ENCODE data around the gene DNAH1.

Gene DNAH1

DNA sequence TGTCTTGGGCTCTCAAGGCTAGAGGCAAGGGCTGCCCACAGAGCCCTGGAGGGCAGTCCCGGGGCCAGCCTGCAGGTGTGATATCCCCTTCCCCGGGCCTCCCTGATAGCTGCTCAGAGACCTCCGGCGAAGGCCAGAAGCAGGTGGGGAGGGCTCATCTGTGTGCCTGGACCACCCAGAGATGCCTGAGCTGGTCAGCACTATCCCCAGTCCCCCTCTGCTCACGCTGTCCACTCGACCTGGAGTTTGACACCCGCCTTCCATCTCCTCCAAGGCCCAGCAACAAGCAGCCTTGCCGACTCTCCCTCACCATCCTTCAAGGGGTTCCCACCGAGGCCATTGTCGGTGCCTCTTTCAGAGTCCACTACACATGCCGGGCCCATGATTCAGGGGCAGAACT lies 39.4 kb downstream of the DNAH1 start:
- in situ Hi-C loops (cut with MboI; ENCODE audit: low sequenced_read_pairs) = no loop called here

DNA sequence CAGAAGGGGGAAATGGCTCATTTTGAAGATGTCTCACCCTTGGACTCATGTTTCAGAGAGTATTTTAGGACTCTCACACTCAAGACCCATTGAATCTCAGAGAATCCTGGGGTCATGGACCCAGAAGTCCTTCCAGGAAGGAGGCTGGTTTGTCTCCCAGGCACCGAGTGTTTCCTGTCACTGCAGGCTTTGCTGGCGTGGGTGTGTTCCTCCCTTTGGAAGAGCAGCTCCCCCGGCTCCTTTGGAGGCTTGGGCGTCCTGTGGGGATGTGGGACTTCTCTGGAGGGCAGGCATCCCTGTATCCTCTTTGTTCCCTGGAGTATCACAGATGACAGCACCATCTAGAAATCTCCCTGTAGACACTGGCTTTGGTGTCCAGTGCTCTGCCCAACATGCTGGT lies 40.0 kb downstream of the DNAH1 start:
- in situ Hi-C loops (cut with MboI; ENCODE audit: low sequenced_read_pairs) = no loop called here

DNA sequence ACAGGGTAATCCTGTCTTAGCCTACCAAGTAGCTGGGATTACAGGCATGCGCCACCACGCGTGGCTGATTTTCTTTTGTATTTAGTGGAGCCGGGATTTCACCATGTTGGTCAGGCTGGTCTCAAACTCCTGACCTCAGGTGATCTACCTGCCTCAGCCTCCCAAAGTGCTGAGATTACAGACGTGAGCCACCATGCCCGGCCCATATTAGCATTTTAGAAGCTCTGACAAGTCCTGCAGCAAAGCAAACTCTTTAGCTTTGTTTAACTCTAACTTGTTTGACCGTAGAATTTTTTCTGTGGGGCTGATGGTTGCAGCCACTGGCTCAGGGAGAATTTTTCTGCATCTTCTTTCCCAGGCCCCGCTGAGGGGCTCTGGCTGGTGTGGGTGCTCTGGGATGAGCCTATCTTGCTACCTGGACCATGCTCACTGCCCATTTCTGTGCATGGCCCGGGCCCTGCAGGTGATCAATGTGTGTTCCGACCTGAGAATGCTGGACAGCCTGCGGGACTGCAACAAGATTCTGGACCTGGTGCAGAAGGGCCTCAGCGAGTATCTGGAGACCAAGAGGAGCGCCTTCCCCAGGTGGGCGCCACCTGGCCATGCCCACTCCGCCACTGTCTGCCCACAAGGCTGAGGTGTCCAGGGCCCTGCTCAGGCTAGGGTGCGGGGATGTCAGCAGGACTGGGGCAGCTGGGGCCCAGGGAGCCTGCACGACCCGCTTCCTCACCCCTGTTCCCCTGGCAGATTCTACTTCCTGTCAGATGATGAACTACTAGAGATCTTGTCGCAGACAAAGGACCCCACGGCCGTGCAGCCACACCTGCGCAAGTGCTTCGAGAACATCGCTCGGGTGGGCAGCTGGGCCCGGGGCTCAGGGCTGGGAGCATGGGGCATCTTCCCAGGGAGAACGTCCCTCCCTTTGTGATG lies 41.3 kb downstream of the DNAH1 start:
- in situ Hi-C loops (cut with MboI; ENCODE audit: low sequenced_read_pairs) = no loop called here

- in situ Hi-C loops (cut with MboI; ENCODE audit: low sequenced_read_pairs) = no loop called here
These were observed 42.3 kb downstream of the DNAH1 start for GRCh38 chr3:52358362-52358940.

- in situ Hi-C loops (cut with MboI; ENCODE audit: low sequenced_read_pairs) = no loop called here
These were observed 43.2 kb downstream of the DNAH1 start for GRCh38 chr3:52359116-52359855.

DNA sequence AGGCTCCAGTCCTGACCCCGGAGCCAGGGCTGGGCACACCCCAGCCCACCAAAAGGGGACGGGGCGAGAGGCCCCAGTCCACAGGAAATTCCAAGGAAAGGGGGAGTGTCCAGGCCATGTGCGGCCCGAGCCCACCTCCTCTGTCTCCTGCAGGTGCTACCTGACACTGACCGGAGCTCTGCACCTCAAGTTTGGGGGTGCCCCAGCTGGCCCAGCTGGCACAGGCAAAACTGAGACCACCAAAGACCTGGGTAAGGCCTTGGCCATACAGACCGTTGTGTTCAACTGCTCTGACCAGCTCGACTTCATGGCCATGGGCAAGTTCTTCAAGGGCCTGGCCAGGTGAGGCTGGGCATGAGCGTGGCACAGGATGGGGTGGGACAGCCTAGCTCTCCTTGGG lies 44.9 kb downstream of the DNAH1 start:
- in situ Hi-C loops (cut with MboI; ENCODE audit: low sequenced_read_pairs) = no loop called here

- in situ Hi-C loops (cut with MboI; ENCODE audit: low sequenced_read_pairs) = no loop called here
These were observed 45.3 kb downstream of the DNAH1 start for GRCh38 chr3:52361454-52361853.

DNA sequence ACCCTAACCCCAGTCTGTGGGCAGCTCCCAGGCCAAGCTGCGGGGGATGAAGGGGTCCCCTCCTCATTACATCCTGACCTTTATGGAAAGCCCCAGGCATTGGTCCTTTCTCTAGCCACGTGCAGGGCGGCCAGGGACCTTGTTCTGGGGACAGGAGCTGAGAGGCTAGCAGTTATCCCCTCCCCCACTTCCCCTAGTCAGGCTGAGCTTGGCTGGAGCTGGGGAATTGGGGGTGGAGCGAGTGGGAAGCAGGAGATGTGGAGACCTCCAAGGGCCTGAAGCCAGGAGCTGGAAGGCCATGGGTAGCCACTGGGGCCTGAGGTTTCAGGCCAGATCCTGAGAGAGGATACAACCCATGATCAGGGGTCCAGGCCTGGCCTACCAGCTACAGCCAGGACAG lies 45.8 kb downstream of the DNAH1 start:
- in situ Hi-C loops (cut with MboI; ENCODE audit: low sequenced_read_pairs) = no loop called here

GRCh38 chr3:52364322-52365035 lies 48.4 kb downstream of the DNAH1 start:
- in situ Hi-C loops (cut with MboI; ENCODE audit: low sequenced_read_pairs) = no loop called here

DNA sequence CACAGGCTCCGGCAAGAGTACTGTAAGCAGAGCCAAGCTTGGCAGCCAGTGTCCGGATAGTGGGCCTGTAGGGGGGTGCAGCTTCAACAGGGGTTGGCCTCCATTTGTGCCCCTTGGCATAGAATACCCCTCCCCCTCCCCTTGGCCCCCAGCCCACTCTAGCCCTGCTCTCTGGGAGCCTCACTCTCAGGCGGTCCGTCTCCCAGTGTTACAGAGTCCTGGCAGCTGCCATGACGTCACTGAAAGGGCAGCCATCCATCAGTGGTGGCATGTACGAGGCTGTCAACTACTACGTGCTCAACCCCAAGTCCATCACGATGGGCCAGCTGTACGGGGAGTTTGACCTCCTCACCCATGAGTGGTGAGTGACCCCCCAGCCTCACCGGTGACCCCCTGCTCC lies 50.4 kb downstream of the DNAH1 start:
- in situ Hi-C loops (cut with MboI; ENCODE audit: low sequenced_read_pairs) = no loop called here

- in situ Hi-C loops (cut with MboI; ENCODE audit: low sequenced_read_pairs) = no loop called here
These were observed 52.1 kb downstream of the DNAH1 start for GRCh38 chr3:52367891-52368880.

DNA sequence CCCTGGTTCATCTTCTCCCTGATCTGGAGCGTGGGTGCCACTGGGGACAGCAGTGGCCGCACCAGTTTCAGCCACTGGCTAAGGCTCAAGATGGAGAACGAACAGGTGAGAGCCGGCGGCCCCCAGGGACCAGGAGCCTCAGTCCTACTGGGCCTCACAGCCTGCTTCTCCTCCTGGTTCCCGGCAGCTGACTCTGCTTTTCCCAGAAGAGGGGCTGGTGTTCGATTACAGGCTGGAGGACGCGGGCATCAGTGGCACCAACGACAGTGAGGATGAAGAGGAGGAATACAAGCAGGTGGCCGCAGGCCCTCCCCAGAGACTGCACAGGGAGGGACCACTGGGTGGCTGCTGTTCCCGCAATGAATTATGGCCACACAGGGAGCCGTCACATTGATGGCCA lies 54.4 kb downstream of the DNAH1 start:
- in situ Hi-C loops (cut with MboI; ENCODE audit: low sequenced_read_pairs) = no loop called here

- in situ Hi-C loops (cut with MboI; ENCODE audit: low sequenced_read_pairs) = no loop called here
These were observed 56.8 kb downstream of the DNAH1 start for GRCh38 chr3:52372822-52373504.

DNA sequence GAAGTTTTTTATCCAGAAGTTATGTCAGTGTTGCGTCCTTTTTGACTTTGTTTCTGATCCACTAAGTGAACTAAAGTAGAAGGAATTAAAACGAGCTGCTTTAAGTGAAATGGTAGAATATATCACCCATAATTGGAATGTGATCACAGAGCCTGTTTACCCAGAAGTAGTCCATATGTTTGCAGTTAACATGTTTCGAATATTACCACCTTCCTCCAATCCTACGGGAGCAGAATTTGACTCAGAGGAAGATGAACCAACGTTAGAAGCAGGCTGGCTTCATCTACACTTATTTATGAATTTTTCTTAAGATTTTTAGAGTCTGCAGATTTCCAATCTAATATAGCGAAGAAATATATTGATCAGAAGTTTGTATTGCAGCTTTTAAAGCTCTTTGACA lies 57.6 kb downstream of the DNAH1 start:
- in situ Hi-C loops (cut with MboI; ENCODE audit: low sequenced_read_pairs) = no loop called here

- in situ Hi-C loops (cut with MboI; ENCODE audit: low sequenced_read_pairs) = no loop called here
These were observed 58.1 kb downstream of the DNAH1 start for GRCh38 chr3:52374173-52374572.

DNA sequence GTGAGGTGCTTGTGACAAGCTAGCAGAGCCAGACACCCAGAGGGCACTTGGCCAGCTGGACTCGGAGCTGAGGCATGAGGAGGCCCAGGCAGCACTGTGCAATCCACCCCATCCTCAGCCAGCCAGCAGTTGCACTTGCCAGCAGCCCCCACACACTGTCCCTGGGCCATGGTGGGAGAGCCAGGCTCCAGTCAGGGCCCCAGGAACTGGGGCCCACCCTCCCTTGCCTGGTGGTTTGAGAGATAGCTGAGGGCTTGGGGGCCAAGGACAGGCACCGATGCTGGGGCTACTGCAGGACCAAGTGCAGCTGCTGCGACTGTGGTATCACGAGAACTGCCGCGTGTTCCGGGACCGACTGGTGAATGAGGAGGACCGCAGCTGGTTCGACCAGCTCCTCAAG lies 63.5 kb downstream of the DNAH1 start:
- in situ Hi-C loops (cut with MboI; ENCODE audit: low sequenced_read_pairs) = no loop called here

DNA sequence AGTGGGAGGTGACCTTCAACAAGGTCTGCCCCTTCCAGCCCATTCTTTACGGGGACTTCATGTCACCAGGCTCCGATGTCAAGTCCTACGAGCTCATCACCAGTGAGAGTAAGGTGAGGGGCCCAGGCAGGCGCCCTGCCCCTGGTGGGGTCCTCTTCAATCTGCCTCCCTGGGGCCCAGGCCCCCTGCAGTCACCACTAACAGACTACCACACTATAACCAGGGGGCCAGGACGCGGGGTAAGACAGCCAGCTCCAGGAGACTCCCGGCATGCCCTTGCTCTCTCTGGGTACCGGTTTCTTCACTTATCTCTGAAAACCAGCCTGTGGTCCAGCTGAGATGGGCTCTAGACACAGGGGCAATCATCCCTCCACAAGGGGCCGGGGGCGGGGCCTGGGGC lies 63.9 kb downstream of the DNAH1 start:
- in situ Hi-C loops (cut with MboI; ENCODE audit: low sequenced_read_pairs) = no loop called here

- in situ Hi-C loops (cut with MboI; ENCODE audit: low sequenced_read_pairs) = no loop called here
These were observed 65.5 kb downstream of the DNAH1 start for GRCh38 chr3:52381623-52382022.

GRCh38 chr3:52383446-52383845 lies 67.3 kb downstream of the DNAH1 start:
- in situ Hi-C loops (cut with MboI; ENCODE audit: low sequenced_read_pairs) = no loop called here
